ENCODE data around the gene HNRNPC.

DNA sequence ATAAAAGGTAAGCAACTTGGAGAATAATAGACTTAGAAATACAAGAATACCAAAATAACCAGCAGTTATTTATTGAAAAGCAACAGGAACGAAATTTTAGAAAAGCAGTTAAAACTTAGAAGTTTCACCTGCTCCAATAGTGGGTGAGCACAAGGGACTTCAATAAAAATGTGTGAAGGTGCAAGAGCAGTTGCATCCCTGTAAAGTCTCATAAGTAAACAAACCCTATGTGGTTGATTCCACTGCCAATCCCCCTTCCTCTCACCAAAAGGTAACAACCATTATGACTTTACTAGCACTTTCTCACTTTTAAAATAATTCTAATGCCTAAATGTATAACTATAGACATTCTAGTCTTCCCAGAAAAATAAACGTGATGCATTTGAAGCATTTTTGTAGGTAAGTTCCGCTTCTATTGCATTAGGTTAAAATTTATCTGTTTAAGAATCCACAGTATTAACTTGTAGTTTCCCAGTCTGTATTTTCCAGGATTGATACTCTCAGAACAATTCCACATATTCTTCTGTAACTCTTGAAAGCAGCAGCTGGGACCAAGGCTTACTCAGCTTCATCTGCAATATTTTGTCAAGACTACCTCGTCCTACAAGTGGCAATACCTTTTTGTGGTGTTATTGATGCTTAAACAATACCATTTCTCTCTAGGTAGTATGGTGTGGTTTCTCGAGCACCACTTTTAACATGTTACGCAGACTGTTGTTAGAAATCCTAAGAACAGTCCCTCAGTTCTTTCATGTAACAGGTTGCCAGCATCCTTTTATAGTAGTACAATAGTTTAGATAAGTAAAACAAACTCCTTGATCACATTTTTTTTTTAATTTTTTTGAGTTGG lies 32.1 kb downstream of the HNRNPC start:
- TF ChIP-seq, protein P1, sequence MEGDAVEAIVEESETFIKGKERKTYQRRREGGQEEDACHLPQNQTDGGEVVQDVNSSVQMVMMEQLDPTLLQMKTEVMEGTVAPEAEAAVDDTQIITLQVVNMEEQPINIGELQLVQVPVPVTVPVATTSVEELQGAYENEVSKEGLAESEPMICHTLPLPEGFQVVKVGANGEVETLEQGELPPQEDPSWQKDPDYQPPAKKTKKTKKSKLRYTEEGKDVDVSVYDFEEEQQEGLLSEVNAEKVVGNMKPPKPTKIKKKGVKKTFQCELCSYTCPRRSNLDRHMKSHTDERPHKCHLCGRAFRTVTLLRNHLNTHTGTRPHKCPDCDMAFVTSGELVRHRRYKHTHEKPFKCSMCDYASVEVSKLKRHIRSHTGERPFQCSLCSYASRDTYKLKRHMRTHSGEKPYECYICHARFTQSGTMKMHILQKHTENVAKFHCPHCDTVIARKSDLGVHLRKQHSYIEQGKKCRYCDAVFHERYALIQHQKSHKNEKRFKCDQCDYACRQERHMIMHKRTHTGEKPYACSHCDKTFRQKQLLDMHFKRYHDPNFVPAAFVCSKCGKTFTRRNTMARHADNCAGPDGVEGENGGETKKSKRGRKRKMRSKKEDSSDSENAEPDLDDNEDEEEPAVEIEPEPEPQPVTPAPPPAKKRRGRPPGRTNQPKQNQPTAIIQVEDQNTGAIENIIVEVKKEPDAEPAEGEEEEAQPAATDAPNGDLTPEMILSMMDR (IDR thresholded peaks at IDR 0.05; ENCODE audit: poor library complexity) = no peak
- TF ChIP-seq EZH2phosphoT487 (IDR thresholded peaks at IDR 0.05; ENCODE audit: low read depth, severe bottlenecking, unreplicated experiment) = no peak
